Activated CD4-positive, alpha-beta T cell treated with anti-CD3 and anti-CD28 coated beads for 24 hours (primary cell): Measurements from ENCODE around the gene NAP1L4.

Experiments
- DNase-seq, 2 donors: peaks; one replicate each; pipeline ENCODE4 v3.0.0-alpha.2; 2020; ENCODE audit warnings: low read depth in 2 of 2

The NAP1L4 gene, protein sequence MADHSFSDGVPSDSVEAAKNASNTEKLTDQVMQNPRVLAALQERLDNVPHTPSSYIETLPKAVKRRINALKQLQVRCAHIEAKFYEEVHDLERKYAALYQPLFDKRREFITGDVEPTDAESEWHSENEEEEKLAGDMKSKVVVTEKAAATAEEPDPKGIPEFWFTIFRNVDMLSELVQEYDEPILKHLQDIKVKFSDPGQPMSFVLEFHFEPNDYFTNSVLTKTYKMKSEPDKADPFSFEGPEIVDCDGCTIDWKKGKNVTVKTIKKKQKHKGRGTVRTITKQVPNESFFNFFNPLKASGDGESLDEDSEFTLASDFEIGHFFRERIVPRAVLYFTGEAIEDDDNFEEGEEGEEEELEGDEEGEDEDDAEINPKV

DNA sequence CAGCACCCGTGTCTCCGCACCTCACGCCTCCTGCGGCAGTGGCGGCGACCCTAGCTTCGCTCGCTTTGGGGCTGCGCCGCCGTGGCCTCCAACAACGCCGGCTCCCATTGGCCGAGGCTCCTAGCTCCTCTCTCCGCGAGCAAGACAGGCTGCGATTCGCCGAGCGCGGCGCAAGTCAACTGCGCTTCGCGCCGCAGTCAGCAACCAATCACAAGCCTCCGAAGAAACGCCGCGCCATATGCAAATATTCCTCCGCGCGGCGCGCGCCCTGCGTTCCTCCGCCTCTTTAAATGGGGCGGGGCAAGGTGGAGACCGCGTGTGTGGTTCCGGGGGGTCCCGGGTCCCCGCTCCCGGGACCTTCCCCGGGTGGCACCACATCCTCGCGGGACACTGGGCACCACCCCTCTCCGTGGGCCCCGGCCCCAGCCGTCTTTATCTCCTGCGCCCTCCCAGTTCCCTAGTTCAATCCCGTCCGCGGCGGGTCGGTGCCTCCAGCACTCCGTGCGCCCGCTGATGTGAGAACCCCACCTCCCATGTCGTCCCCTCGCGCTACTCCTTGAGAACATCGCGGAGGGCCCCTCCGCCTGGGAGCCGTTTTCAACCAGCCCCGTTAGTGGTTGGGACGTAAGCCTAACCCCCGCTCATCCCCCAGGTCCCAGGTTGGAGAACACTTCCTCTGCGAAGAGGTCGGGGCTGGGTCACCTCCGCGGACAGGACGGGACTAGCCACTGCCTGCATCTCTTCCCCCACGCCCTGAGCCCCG, at the start of gene NAP1L4:
Gene NAP1L4 (minus strand): TSS at position 96 of the 763 bp plus-strand sequence. CDS start 13,109 bp downstream, outside the sequence.
- DNase-seq = peak; percentile 93

- DNase-seq = no peak
These were observed 48.8 kb upstream of the NAP1L4 start for GRCh38 chr11:3040881-3041280.

GRCh38 chr11:3037945-3038271, 45.8 kb upstream of the NAP1L4 start:
- no peak for DNase-seq

DNA sequence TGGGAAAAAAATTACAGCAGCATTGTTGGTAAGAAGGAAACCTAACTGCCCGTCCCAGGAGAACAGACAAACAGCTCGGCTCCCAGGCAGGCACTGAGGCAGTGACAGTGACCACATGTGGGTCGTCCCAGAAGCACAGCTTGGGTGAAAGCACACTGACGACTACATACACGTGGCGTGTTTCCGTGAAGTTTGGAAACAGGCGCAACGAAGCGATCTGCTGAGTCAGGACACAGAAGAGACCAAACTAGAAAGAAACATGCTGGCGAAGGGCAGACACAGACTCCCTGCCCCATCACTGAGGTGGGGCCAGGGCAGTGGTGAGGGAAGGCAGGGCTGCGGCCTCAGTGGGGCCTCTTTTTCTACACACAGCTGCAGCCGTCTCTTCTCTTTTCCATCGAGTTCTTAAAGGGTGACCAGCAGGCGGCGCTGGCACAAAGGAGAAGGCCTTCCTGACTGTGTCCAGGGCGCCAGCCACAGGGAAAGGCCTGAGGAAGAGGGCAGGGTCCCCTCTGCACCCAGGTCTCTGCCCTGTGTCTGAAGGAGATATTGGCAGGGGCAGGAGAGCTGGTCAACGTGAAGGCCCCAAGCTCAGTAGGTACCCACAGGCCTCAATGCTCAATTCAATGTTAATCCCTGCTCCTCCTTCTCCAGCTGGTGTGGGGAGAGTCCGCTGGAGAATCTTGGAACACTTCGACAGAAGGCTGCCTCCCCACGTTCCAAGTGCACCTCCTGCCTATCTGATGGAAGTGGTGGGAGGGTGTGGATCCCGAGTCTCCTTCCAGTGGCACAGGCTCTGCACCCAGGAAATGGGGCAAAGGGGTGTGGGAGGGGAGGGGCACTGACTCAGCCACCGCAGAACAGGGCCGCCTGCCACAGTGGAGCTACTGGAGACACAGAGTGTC, 45.2 kb upstream of the NAP1L4 start:
- peak in 1 of 2 donors; percentile 39 for DNase-seq

- no peak for DNase-seq
These were observed 44.3 kb upstream of the NAP1L4 start for GRCh38 chr11:3036419-3036818.

DNA sequence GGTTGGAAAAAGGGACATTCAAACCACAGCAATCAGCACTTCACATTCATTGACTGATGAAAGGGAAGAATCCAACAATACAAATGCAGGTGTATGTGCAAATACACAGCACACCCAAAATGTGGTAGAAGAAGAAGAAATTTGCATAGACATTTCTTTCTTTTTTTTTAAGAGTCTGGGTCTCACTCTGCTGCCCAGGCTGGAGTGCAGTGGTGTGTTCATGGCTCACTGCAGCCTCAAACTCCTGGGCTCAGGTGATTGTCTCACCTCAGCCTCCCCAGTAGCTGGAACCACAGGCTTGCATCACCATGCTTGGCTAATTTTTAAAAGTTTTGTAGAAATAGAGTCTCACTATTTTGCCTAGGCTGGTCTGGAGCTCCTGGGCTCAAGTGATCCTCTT, 43.2 kb upstream of the NAP1L4 start:
- no peak for DNase-seq

DNA sequence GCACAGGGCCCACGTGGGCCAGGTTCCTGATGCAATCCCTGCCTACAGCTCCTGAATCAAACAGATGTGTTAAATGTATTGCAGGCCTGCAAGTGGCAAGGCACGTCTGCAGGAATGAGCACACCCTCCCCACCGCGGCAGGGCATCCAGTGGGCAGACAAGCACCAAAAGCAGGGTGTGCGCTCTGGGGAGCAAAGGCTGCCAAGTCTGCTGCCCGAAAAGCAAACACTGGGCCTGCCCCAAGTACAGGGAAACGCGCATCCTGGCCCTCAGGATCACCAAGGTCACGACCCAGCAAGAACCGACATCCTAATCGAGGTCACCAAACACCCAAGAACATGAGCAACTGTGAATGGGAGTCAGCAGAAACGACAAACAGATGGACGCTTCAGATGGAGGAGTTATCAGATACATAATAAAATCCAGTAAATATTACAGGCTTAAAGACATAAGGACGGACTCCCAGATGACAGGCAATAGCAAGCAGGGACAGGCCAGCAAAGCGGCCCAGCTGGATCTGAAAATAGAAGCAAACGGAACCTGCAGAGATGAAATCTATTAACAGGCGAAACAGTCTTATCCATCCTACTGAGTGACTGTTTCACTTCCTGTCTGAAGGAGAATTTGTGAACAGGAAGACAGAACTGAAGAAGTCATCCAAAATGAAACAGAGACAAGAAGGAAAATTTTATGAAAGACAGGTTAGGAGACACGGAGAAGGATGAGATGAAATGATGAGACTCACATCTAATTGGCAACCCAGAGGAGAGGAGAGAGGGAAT, 38.4 kb upstream of the NAP1L4 start:
- no peak for DNase-seq

GRCh38 chr11:3028813-3029212, 36.7 kb upstream of the NAP1L4 start:
- DNase-seq = no peak

- no peak for DNase-seq
These were observed 34.7 kb upstream of the NAP1L4 start for GRCh38 chr11:3026803-3027202.

DNA sequence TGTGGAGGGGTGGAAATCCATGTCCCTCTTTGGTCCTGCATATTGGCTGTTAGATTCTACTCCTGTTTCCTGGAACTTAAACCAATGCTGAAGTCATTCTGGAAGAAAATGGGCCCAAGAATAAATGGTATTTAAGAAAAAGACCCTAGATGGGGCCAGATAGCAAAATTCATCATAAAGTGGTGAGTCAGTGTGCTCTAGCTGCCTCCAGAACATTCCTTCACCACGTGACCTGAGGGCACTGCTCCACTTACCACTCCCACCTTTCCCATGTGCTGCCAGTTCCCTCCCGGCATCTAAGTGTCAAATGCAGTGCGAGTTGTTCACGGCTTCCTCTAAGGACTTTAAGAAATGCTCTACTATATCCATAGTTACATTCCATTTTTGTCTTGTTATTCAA, 30.9 kb upstream of the NAP1L4 start:
- DNase-seq = no peak

- no peak for DNase-seq
These were observed 30.3 kb upstream of the NAP1L4 start for GRCh38 chr11:3022300-3022967.

DNA sequence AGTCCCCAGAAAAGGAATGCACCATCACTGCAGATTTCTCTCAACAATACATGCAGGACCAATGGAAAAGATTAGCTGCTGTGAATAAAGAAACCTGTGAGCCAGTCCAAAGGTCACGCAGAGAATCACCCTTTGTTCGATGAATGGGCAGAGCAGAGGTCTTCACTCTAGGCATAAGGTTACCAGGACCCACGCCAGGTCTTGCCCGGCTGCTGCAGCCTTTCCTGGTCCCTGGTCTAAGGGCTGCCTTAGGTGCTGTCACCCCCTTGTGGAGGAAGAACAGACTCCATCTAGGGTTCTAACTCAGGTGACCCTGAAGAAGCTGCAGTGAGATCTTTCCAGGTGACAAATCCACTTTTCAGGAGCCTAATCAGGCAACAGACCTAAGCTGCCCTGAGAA, 29.0 kb upstream of the NAP1L4 start:
- DNase-seq = no peak

DNA sequence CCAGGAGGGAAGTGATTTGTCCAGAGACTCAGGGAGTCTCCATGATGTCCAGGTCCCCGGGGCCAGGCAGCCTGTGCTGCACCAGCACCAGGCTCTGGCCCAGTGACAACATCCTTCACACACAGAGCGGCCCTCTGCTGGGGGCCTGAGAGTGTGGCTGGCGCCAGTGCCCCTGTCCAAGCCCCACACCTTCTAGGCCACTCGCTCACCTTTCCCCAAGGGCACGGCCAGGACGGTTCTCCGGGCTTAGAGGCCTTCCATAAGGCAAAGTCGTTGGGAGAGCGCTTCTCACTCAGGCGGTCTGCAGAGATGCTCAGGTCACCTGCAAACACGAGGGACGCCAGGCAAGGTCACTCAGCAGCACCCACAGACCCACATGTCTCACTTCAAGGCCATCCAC, 27.9 kb upstream of the NAP1L4 start:
- no peak for DNase-seq

GRCh38 chr11:3018596-3018995, 26.5 kb upstream of the NAP1L4 start:
- DNase-seq = no peak

DNA sequence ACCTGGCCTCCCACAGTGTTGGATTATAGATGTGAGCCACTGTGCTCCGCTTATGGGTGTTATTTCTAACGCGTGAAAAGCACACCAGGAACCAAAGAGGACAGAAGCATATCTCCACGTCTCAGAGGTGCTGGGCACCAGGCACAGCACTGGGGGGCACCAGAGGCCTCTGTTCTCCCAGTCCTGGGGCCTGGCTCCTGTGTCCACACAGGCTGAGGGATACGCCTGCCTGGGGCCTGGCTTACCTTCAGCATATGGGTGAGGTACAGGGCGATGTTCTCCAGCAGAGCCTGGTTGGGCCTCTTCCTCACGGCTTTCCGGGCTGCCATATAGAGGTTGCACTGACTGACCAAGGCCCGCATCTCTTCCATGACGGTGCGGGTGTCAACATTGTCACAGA, 24.7 kb upstream of the NAP1L4 start:
- DNase-seq = no peak

DNA sequence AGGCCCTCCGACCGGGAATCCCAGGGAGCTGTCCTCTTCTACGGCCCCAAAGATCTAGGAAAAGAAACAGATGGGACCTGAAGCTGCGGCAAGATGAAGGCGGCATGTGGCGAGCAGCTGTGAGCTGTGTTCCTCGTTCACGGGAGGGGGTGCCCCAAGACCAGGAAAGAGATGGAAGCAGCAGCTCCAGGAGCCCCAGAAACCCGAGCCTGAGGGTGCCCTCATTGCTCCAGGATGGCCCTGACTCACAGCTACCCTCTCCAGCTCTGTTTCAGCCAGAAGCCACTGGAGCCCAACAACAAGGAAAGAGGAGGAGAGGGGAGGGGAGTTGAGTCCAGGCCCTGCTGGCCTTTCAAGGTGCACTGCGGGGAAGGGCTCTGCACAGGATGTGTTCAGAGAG, 23.7 kb upstream of the NAP1L4 start:
- no peak for DNase-seq

DNA sequence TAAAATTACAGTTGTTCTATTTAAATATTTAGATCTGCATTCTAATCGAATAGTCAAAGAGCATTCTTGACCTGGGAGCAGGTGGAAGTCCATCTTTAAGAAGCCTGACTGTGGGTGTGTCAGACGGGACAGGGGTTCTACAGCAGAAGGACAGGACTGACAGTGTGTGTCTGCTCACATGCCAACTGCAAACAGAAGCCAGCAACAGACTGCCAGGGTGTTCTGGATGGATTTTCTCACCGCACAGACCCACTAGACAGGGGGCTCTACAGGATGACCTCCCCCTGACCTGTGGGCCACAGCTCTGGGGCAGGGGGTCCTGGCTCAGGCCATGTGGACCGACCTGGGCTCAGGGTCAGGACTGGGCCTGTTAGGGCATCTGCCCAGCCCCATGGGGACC, 22.8 kb upstream of the NAP1L4 start:
- DNase-seq = no peak

- no peak for DNase-seq
These were observed 22.2 kb upstream of the NAP1L4 start for GRCh38 chr11:3014057-3014938.

DNA sequence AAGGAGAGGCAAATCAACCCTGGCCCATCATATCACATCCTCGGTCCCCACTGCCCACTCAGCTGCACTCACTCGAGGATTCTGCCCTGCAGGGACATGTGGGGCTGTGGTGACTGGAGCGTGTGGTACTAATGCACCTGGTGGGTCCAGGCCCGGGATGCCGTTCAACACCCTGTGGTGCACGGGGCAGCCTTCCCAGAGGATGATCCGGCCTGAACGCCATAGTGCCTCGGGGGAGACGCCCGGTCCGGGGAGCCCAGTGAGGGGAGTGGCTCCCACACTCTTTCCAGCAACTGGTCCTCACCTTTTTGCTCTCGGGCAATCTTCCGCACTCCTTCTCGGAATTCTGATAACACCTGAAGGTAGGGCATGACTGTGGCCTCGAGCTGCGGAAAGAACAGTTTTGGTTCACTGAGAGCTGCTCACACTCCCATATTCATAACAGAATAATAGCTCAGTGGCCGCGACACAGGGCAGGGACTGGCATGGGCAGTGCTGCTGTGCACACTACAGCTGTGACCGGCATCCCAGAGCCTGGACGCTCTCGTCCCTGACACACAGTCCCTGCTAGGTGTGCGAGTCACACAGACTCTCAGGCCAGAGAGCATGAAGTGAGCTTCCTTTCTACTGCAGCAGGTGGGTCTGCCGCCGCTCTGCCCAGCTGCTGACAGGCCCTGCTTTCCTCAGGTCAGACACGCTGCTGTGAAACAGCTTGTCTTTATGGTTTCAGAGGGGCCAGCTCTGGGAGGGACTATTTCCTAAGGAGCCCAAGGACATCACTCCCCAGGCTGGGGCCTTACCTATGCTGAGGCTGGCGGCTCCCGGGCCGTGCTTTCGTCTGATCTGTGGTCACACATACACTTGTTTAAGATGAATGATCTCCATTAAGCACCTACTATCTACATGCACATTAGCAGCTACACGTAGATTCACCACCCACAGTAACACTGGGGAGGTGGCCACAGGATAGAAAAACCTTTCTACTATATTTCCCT, 20.1 kb upstream of the NAP1L4 start:
- DNase-seq = no peak
